Measurements from ENCODE around the gene GCNT1. TPM values are rescaled to one million over a fixed set of nuclear protein-coding genes. Genes with fewer than 3 reads are reported as not detected.
"Not testable (repeated sequence)": the region's sequence is repeated elsewhere in the genome, so short reads cannot be mapped to it uniquely, and the experiment has no call there.

GCNT1 gene
- total RNA-seq, 2 experiments from 2014 or later, result 7.7 to 8.0 TPM

- POLR2A ChIA-PET, result no interaction called here
- no peak overlapping the region for H3K4me3 Mint-ChIP-seq
- no peak for ATAC-seq
- H3K36me3 Mint-ChIP-seq (ENCODE audit: low read depth), result peaks cover 14% of the 10 kb centered on the region
- no peaks in the 10 kb centered on the region for H3K9me3 Mint-ChIP-seq (ENCODE audit: insufficient read depth)
- CTCF ChIA-PET, result no interaction called here
- no peak overlapping the region for H3K27ac Mint-ChIP-seq
- H3K27me3 Mint-ChIP-seq (ENCODE audit: low read depth), result no peaks in the 10 kb centered on the region
- no peak for DNase-seq
- H3K4me1 Mint-ChIP-seq (ENCODE audit: low read depth), result peaks cover 29% of the 10 kb centered on the region
Measured at GRCh38 chr9:76464706-76465105, 5.7 kb downstream of the GCNT1 start.

- Mint-ChIP-seq H3K4me3 (no peak overlapping the region), H3K4me1 (ENCODE audit: low read depth) (peaks cover 22% of the 10 kb centered on the region), H3K9me3 (ENCODE audit: insufficient read depth) (no peaks in the 10 kb centered on the region), H3K36me3 (ENCODE audit: low read depth) (peaks cover 14% of the 10 kb centered on the region), H3K27me3 (ENCODE audit: low read depth) (no peaks in the 10 kb centered on the region), H3K27ac (peak overlapping the region; percentile 2)
- no peak for ATAC-seq
- DNase-seq, result no peak
- POLR2A ChIA-PET, result no interaction called here
- CTCF ChIA-PET, result interaction anchor here (1.0 kb wide), 1 partner anchor 110 kb away, joined by 3 read pairs; no protein-coding TSS in a partner anchor
Measured at GRCh38 chr9:76465442-76466298, 6.7 kb downstream of the GCNT1 start.

GRCh38 chr9:76466299-76466605 is 7.3 kb downstream of the GCNT1 start:
- peaks cover 20% of the 10 kb centered on the region for H3K4me1 Mint-ChIP-seq (ENCODE audit: low read depth)
- H3K9me3 Mint-ChIP-seq (ENCODE audit: insufficient read depth), result no peaks in the 10 kb centered on the region
- POLR2A ChIA-PET, result no interaction called here
- CTCF ChIA-PET, result interaction anchor here (1.0 to 2.6 kb wide), 2 partner anchors 109 to 193 kb away, joined by 3 to 8 read pairs; no protein-coding TSS in a partner anchor
- ATAC-seq, result no peak
- no peak overlapping the region for H3K4me3 Mint-ChIP-seq
- no peaks in the 10 kb centered on the region for H3K27me3 Mint-ChIP-seq (ENCODE audit: low read depth)
- peak overlapping the region; percentile 2 for H3K27ac Mint-ChIP-seq
- H3K36me3 Mint-ChIP-seq (ENCODE audit: low read depth), result peaks cover 14% of the 10 kb centered on the region
- no peak for DNase-seq

- H3K9me3 Mint-ChIP-seq (ENCODE audit: insufficient read depth), result peaks cover 6% of the 10 kb centered on the region
- DNase-seq, result no peak
- H3K4me3 Mint-ChIP-seq, result no peak overlapping the region
- ATAC-seq, result no peak
- H3K27me3 Mint-ChIP-seq (ENCODE audit: low read depth), result no peaks in the 10 kb centered on the region
- H3K36me3 Mint-ChIP-seq (ENCODE audit: low read depth), result peaks cover 22% of the 10 kb centered on the region
- no peak overlapping the region for H3K27ac Mint-ChIP-seq
- H3K4me1 Mint-ChIP-seq (ENCODE audit: low read depth), result peaks cover 13% of the 10 kb centered on the region
- ChIA-PET CTCF (interaction anchor here (1.1 to 2.1 kb wide), 2 partner anchors 184 kb away, joined by 3 to 7 read pairs; no protein-coding TSS in a partner anchor), POLR2A (no interaction called here)
Measured at GRCh38 chr9:76474419-76474818, 15.4 kb downstream of the GCNT1 start.

GRCh38 chr9:76475686-76476085 is 16.7 kb downstream of the GCNT1 start:
- Mint-ChIP-seq H3K9me3 (ENCODE audit: insufficient read depth) (peaks cover 6% of the 10 kb centered on the region), H3K4me3 (no peak overlapping the region), H3K27me3 (ENCODE audit: low read depth) (no peaks in the 10 kb centered on the region), H3K36me3 (ENCODE audit: low read depth) (peaks cover 28% of the 10 kb centered on the region), H3K4me1 (ENCODE audit: low read depth) (peaks cover 13% of the 10 kb centered on the region), H3K27ac (no peak overlapping the region)
- ATAC-seq (no peak), DNase-seq (no peak)
- ChIA-PET CTCF (no interaction called here), POLR2A (no interaction called here)

GRCh38 chr9:76477818-76478217 is 18.8 kb downstream of the GCNT1 start:
- H3K27me3 Mint-ChIP-seq (ENCODE audit: low read depth); H3K4me3 Mint-ChIP-seq; CTCF ChIA-PET; DNase-seq; H3K27ac Mint-ChIP-seq; H3K9me3 Mint-ChIP-seq (ENCODE audit: insufficient read depth); H3K4me1 Mint-ChIP-seq (ENCODE audit: low read depth); ATAC-seq: not testable (repeated sequence)
- peaks cover 28% of the 10 kb centered on the region for H3K36me3 Mint-ChIP-seq (ENCODE audit: low read depth)
- POLR2A ChIA-PET, result interaction anchor here (0.6 kb wide), 1 partner anchor 29 kb away, joined by 3 read pairs; no protein-coding TSS in a partner anchor

- H3K36me3 Mint-ChIP-seq (ENCODE audit: low read depth), result peaks cover 28% of the 10 kb centered on the region
- no peak for ATAC-seq
- ChIA-PET POLR2A (no interaction called here), CTCF (no interaction called here)
- no peaks in the 10 kb centered on the region for H3K4me1 Mint-ChIP-seq (ENCODE audit: low read depth)
- no peak overlapping the region for H3K4me3 Mint-ChIP-seq
- H3K9me3 Mint-ChIP-seq (ENCODE audit: insufficient read depth), result peaks cover 6% of the 10 kb centered on the region
- no peak overlapping the region for H3K27ac Mint-ChIP-seq
- DNase-seq, result no peak
- H3K27me3 Mint-ChIP-seq (ENCODE audit: low read depth), result no peaks in the 10 kb centered on the region
Measured at GRCh38 chr9:76478226-76478625, 19.2 kb downstream of the GCNT1 start.

- H3K27me3 Mint-ChIP-seq (ENCODE audit: low read depth); H3K4me1 Mint-ChIP-seq (ENCODE audit: low read depth); CTCF ChIA-PET; POLR2A ChIA-PET; H3K9me3 Mint-ChIP-seq (ENCODE audit: insufficient read depth); H3K4me3 Mint-ChIP-seq; DNase-seq; ATAC-seq; H3K27ac Mint-ChIP-seq: not testable (repeated sequence)
- H3K36me3 Mint-ChIP-seq (ENCODE audit: low read depth), result peaks cover 28% of the 10 kb centered on the region
Measured at GRCh38 chr9:76479337-76479736, 20.4 kb downstream of the GCNT1 start.

GRCh38 chr9:76486151-76486550 is 27.2 kb downstream of the GCNT1 start:
- no peaks in the 10 kb centered on the region for H3K27me3 Mint-ChIP-seq (ENCODE audit: low read depth)
- H3K4me1 Mint-ChIP-seq (ENCODE audit: low read depth), result peaks cover 11% of the 10 kb centered on the region
- no peak for ATAC-seq
- DNase-seq, result no peak
- ChIA-PET CTCF (no interaction called here), POLR2A (no interaction called here)
- H3K27ac Mint-ChIP-seq, result no peak overlapping the region
- peaks cover 10% of the 10 kb centered on the region for H3K36me3 Mint-ChIP-seq (ENCODE audit: low read depth)
- no peak overlapping the region for H3K4me3 Mint-ChIP-seq
- peaks cover 4% of the 10 kb centered on the region for H3K9me3 Mint-ChIP-seq (ENCODE audit: insufficient read depth)

GRCh38 chr9:76490249-76490990 is 31.4 kb downstream of the GCNT1 start:
- Mint-ChIP-seq H3K27me3 (ENCODE audit: low read depth) (no peaks in the 10 kb centered on the region), H3K27ac (no peak overlapping the region), H3K36me3 (ENCODE audit: low read depth) (peaks cover 13% of the 10 kb centered on the region), H3K4me3 (no peak overlapping the region), H3K9me3 (ENCODE audit: insufficient read depth) (peaks cover 4% of the 10 kb centered on the region), H3K4me1 (ENCODE audit: low read depth) (peaks cover 11% of the 10 kb centered on the region)
- ChIA-PET CTCF (no interaction called here), POLR2A (no interaction called here)
- DNase-seq, result no peak
- ATAC-seq, result no peak

- POLR2A ChIA-PET; H3K4me3 Mint-ChIP-seq; DNase-seq; H3K27ac Mint-ChIP-seq; ATAC-seq; H3K27me3 Mint-ChIP-seq (ENCODE audit: low read depth); H3K9me3 Mint-ChIP-seq (ENCODE audit: insufficient read depth); CTCF ChIA-PET: not testable (repeated sequence)
- Mint-ChIP-seq H3K4me1 (ENCODE audit: low read depth) (peaks cover 11% of the 10 kb centered on the region), H3K36me3 (ENCODE audit: low read depth) (peaks cover 13% of the 10 kb centered on the region)
Measured at GRCh38 chr9:76491056-76491455, 32.1 kb downstream of the GCNT1 start.

- POLR2A ChIA-PET; H3K4me3 Mint-ChIP-seq; H3K9me3 Mint-ChIP-seq (ENCODE audit: insufficient read depth); H3K4me1 Mint-ChIP-seq (ENCODE audit: low read depth); DNase-seq; H3K36me3 Mint-ChIP-seq (ENCODE audit: low read depth); H3K27ac Mint-ChIP-seq; ATAC-seq; H3K27me3 Mint-ChIP-seq (ENCODE audit: low read depth); CTCF ChIA-PET: not testable (repeated sequence)
Measured at GRCh38 chr9:76493496-76493895, 34.5 kb downstream of the GCNT1 start.
